ENCODE results near the gene NUDT19.
"Not testable (repeated sequence)": the region's sequence is repeated elsewhere in the genome, so short reads cannot be mapped to it uniquely, and the experiment has no call there.

The NUDT19 gene

DNA sequence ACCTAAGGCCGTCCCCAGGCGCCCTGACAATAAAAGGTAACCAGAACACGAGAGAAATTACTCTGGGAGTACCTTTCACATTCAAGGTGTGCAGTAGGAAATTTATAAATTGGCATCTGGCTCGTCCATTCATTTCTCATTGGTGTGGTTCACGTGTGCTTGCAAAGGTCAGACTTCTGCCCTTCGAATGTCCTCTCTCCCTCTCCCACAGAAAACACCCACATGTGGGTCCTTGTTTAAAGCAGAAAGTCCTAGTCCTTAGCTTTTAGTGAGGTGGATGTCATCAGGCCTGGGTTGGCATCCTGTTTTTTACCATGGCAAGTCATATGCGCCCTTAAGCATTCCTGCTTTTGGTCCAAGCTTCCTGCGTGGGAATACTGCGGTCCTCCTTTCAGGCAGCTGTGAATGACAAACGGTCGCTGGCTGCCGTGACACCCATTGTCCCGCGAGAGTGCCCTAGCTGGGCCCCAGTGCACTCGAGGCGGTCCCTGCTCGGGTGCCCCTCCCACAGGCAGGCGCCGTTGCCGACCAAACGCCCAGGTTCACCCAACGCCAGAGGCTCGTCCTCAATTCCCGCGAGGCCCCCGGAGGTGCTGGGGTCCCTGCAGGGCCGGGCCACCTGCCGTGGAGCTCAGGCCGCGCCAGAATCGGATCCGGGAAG is at the start of gene NUDT19:
TSS of gene NUDT19 (plus strand) at position 531 of the 661 bp plus-strand sequence. CDS start 140 bp downstream, outside the sequence.
- H3K4me3 ChIP-seq (ENCODE audit: low read length), result peak within 1 kb of the TSS; percentile 82
- TF ChIP-seq, protein P1, sequence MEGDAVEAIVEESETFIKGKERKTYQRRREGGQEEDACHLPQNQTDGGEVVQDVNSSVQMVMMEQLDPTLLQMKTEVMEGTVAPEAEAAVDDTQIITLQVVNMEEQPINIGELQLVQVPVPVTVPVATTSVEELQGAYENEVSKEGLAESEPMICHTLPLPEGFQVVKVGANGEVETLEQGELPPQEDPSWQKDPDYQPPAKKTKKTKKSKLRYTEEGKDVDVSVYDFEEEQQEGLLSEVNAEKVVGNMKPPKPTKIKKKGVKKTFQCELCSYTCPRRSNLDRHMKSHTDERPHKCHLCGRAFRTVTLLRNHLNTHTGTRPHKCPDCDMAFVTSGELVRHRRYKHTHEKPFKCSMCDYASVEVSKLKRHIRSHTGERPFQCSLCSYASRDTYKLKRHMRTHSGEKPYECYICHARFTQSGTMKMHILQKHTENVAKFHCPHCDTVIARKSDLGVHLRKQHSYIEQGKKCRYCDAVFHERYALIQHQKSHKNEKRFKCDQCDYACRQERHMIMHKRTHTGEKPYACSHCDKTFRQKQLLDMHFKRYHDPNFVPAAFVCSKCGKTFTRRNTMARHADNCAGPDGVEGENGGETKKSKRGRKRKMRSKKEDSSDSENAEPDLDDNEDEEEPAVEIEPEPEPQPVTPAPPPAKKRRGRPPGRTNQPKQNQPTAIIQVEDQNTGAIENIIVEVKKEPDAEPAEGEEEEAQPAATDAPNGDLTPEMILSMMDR (IDR thresholded peaks at IDR 0.05; ENCODE audit: insufficient read depth, low read depth, low read length, missing control alignments), result no peak
- DNase-seq (ENCODE audit: low read depth), result peak; percentile 87

DNA sequence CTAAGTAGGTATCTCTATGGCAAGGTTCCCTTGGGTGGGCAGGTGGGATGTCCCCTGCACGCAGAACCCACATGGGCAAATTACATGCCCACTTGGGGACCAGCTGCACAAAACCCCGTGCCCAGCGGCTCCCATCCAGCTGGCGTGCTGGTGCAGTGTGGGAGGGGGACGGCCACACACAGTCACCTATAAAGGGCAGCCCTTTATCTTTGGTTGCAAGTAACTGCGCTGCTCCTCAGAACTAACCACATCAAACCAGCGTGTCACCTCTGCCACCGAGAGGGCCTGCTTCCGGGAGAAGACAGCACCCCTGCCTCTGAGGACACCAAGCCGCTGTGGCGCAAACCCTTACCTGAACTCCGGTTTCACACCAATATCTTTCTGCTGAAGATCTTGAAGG is 48.9 kb upstream of the NUDT19 start:
- H3K4me3 ChIP-seq (ENCODE audit: low read length), result no peak overlapping the region
- TF ChIP-seq, protein P1 (IDR thresholded peaks at IDR 0.05; ENCODE audit: insufficient read depth, low read depth, low read length, missing control alignments), result no peak
- DNase-seq (ENCODE audit: low read depth), result no peak

GRCh38 chr19:32646556-32646955 is 45.1 kb upstream of the NUDT19 start:
- no peak for DNase-seq (ENCODE audit: low read depth)
- TF ChIP-seq, protein P1 (IDR thresholded peaks at IDR 0.05; ENCODE audit: insufficient read depth, low read depth, low read length, missing control alignments), result no peak
- H3K4me3 ChIP-seq (ENCODE audit: low read length), result no peak overlapping the region

GRCh38 chr19:32647361-32647760 is 44.3 kb upstream of the NUDT19 start:
- DNase-seq (ENCODE audit: low read depth), result no peak
- TF ChIP-seq, protein P1 (IDR thresholded peaks at IDR 0.05; ENCODE audit: insufficient read depth, low read depth, low read length, missing control alignments), result no peak
- no peak overlapping the region for H3K4me3 ChIP-seq (ENCODE audit: low read length)

- TF ChIP-seq, protein P1 (IDR thresholded peaks at IDR 0.05; ENCODE audit: insufficient read depth, low read depth, low read length, missing control alignments), result no peak
- DNase-seq (ENCODE audit: low read depth), result no peak
- no peak overlapping the region for H3K4me3 ChIP-seq (ENCODE audit: low read length)
Observed at GRCh38 chr19:32649751-32650150, 41.9 kb upstream of the NUDT19 start.

GRCh38 chr19:32650671-32651070 is 41.0 kb upstream of the NUDT19 start:
- no peak for DNase-seq (ENCODE audit: low read depth)
- TF ChIP-seq, protein P1 (IDR thresholded peaks at IDR 0.05; ENCODE audit: insufficient read depth, low read depth, low read length, missing control alignments), result no peak
- no peak overlapping the region for H3K4me3 ChIP-seq (ENCODE audit: low read length)

GRCh38 chr19:32651729-32652140 is 39.9 kb upstream of the NUDT19 start:
- DNase-seq (ENCODE audit: low read depth), result no peak
- H3K4me3 ChIP-seq (ENCODE audit: low read length), result no peak overlapping the region
- TF ChIP-seq, protein P1 (IDR thresholded peaks at IDR 0.05; ENCODE audit: insufficient read depth, low read depth, low read length, missing control alignments), result no peak

GRCh38 chr19:32652331-32652730 is 39.3 kb upstream of the NUDT19 start:
- not testable (repeated sequence) for DNase-seq (ENCODE audit: low read depth); H3K4me3 ChIP-seq (ENCODE audit: low read length)

All from epithelial cell of esophagus (primary cell).